ENCODE results near the gene DSCAM. TPM values are rescaled to one million over a fixed set of nuclear protein-coding genes. Genes with fewer than 3 reads are reported as not detected.

The DSCAM gene
- total and polyA plus RNA-seq, 2 donors (not counting 1 experiment from before 2014, with no cell fraction given), result under 0.01 to 0.01 TPM

DNA sequence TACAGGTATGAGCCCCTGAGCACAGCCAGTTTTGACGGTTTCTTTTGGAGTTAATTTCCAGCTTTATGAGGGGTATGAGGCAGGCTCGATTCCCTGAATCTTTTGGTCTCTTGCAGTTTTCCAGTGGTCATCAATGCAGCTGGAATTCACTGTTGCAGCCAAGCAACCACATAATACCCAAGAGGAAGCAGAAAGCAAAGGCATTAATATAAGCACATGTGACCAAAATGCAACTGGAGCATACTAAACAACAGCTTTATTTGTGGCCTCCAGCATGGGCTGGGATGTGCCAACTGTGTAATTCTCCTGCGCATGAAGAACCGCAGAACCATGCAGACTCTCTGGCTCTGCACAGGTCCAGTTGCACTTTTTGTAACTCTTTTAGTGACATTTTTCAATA lies 33.0 kb downstream of the DSCAM start:
- no peak overlapping the region for H3K4me2 ChIP-seq (ENCODE audit: extremely low read depth, insufficient read depth, low read length)
- no peaks in the 10 kb centered on the region for H3K4me1 ChIP-seq (ENCODE audit: control insufficient read depth, extremely low read depth, insufficient read depth, low read length)
- H3K9me3 ChIP-seq (ENCODE audit: control insufficient read depth, insufficient read depth, low read depth, low read length), result no peaks in the 10 kb centered on the region
- no peak for DNase-seq (ENCODE audit: low read depth in 2 of 2)
- no peak overlapping the region for H3K4me3 ChIP-seq (replicated peaks in 1 of 4; ENCODE audit: control extremely low read depth in 1 of 4, insufficient read depth in 1 of 4, low read depth in 3 of 4, low read length in 4 of 4)
- no peaks in the 10 kb centered on the region for H3K79me2 ChIP-seq (ENCODE audit: control insufficient read depth, insufficient read depth, low read length)
- H3K36me3 ChIP-seq (ENCODE audit: control insufficient read depth, insufficient read depth, low read length), result no peaks in the 10 kb centered on the region
- H3K9ac ChIP-seq (ENCODE audit: insufficient read depth, low read length), result no peak overlapping the region
- H2AFZ ChIP-seq (ENCODE audit: low read length), result no peak overlapping the region
- no peak overlapping the region for H3K27ac ChIP-seq (ENCODE audit: insufficient read depth, low read length)
- TF ChIP-seq EZH2 (IDR thresholded peaks at IDR 0.05; ENCODE audit: low read length, missing control alignments), result no peak
- TF ChIP-seq, protein P1, sequence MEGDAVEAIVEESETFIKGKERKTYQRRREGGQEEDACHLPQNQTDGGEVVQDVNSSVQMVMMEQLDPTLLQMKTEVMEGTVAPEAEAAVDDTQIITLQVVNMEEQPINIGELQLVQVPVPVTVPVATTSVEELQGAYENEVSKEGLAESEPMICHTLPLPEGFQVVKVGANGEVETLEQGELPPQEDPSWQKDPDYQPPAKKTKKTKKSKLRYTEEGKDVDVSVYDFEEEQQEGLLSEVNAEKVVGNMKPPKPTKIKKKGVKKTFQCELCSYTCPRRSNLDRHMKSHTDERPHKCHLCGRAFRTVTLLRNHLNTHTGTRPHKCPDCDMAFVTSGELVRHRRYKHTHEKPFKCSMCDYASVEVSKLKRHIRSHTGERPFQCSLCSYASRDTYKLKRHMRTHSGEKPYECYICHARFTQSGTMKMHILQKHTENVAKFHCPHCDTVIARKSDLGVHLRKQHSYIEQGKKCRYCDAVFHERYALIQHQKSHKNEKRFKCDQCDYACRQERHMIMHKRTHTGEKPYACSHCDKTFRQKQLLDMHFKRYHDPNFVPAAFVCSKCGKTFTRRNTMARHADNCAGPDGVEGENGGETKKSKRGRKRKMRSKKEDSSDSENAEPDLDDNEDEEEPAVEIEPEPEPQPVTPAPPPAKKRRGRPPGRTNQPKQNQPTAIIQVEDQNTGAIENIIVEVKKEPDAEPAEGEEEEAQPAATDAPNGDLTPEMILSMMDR (conservative IDR thresholded peaks at IDR 0.05 in 1 of 2, IDR thresholded peaks at IDR 0.05 in 1 of 2; ENCODE audit: low read depth in 1 of 2, low read length in 2 of 2), result no peak
- H4K20me1 ChIP-seq (ENCODE audit: control insufficient read depth, extremely low read depth, insufficient read depth, low read length), result no peaks in the 10 kb centered on the region
- no peaks in the 10 kb centered on the region for H3K27me3 ChIP-seq (ENCODE audit: control insufficient read depth, insufficient read depth, low read length)

DNA sequence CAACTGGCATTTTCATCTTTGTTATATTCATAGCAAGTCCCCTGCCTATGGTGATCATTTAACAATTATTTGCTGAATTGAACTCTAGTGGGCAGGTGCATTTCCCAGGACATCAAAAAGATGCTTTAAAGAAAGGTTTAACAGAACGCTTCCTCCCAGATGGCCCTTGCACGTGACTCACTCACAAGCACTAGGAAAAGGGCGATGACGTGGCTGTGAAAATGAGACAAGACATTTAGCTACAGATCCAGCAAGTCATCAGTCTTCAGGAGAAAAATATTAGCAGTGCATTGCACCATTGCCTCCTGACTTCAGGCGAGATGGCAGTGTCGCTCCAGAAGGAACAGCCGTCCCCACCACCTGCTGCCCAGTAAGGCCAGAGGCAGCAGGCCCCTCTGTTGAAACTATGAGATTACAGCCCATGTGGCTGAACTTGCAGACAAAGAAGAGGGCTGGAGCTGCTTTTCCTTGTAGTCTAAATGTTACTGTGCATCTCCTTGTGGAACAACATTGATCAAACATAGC lies 37.2 kb downstream of the DSCAM start:
- no peaks in the 10 kb centered on the region for H3K27me3 ChIP-seq (ENCODE audit: control insufficient read depth, insufficient read depth, low read length)
- H3K9ac ChIP-seq (ENCODE audit: insufficient read depth, low read length), result no peak overlapping the region
- TF ChIP-seq EZH2 (IDR thresholded peaks at IDR 0.05; ENCODE audit: low read length, missing control alignments), result no peak
- TF ChIP-seq, protein P1 (conservative IDR thresholded peaks at IDR 0.05 in 1 of 2, IDR thresholded peaks at IDR 0.05 in 1 of 2; ENCODE audit: low read depth in 1 of 2, low read length in 2 of 2), result no peak
- H2AFZ ChIP-seq (ENCODE audit: low read length), result no peak overlapping the region
- no peaks in the 10 kb centered on the region for H3K9me3 ChIP-seq (ENCODE audit: control insufficient read depth, insufficient read depth, low read depth, low read length)
- no peak overlapping the region for H3K27ac ChIP-seq (ENCODE audit: insufficient read depth, low read length)
- no peak overlapping the region for H3K4me3 ChIP-seq (replicated peaks in 1 of 4; ENCODE audit: control extremely low read depth in 1 of 4, insufficient read depth in 1 of 4, low read depth in 3 of 4, low read length in 4 of 4)
- no peaks in the 10 kb centered on the region for H3K4me1 ChIP-seq (ENCODE audit: control insufficient read depth, extremely low read depth, insufficient read depth, low read length)
- no peaks in the 10 kb centered on the region for H3K79me2 ChIP-seq (ENCODE audit: control insufficient read depth, insufficient read depth, low read length)
- H3K4me2 ChIP-seq (ENCODE audit: extremely low read depth, insufficient read depth, low read length), result no peak overlapping the region
- no peaks in the 10 kb centered on the region for H4K20me1 ChIP-seq (ENCODE audit: control insufficient read depth, extremely low read depth, insufficient read depth, low read length)
- H3K36me3 ChIP-seq (ENCODE audit: control insufficient read depth, insufficient read depth, low read length), result no peaks in the 10 kb centered on the region
- no peak for DNase-seq (ENCODE audit: low read depth in 2 of 2)

DNA sequence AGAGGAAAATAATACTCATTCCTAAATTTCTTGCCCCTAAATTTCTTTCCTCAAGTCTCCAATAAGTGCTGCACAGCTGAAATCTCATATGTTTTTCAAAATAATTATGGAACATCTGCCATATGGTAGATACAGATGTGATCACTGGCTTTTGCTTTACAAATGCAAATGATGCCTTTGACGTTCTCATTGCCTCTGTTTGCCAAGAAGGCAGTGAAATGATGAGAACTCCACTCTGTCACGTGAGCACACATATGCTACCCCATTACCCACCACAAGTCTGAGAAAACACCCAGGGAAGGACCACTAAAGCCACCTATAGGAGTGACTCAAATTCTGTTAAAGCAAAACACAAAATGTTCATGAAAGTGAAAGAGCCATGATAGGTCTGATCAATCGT lies 43.9 kb downstream of the DSCAM start:
- H3K27me3 ChIP-seq (ENCODE audit: control insufficient read depth, insufficient read depth, low read length), result no peaks in the 10 kb centered on the region
- H3K4me2 ChIP-seq (ENCODE audit: extremely low read depth, insufficient read depth, low read length), result no peak overlapping the region

More for the DNA sequence above, 43.9 kb downstream of the DSCAM start:
- H3K9me3 ChIP-seq (ENCODE audit: control insufficient read depth, insufficient read depth, low read depth, low read length), result no peaks in the 10 kb centered on the region
- H3K4me3 ChIP-seq (replicated peaks in 1 of 4; ENCODE audit: control extremely low read depth in 1 of 4, insufficient read depth in 1 of 4, low read depth in 3 of 4, low read length in 4 of 4), result no peak overlapping the region
- TF ChIP-seq, protein P1 (conservative IDR thresholded peaks at IDR 0.05 in 1 of 2, IDR thresholded peaks at IDR 0.05 in 1 of 2; ENCODE audit: low read depth in 1 of 2, low read length in 2 of 2), result no peak
- no peak for TF ChIP-seq EZH2 (IDR thresholded peaks at IDR 0.05; ENCODE audit: low read length, missing control alignments)
- no peak for DNase-seq (ENCODE audit: low read depth in 2 of 2)
- no peaks in the 10 kb centered on the region for H4K20me1 ChIP-seq (ENCODE audit: control insufficient read depth, extremely low read depth, insufficient read depth, low read length)
- H3K4me1 ChIP-seq (ENCODE audit: control insufficient read depth, extremely low read depth, insufficient read depth, low read length), result no peaks in the 10 kb centered on the region
- H3K36me3 ChIP-seq (ENCODE audit: control insufficient read depth, insufficient read depth, low read length), result no peaks in the 10 kb centered on the region
- H3K79me2 ChIP-seq (ENCODE audit: control insufficient read depth, insufficient read depth, low read length), result no peaks in the 10 kb centered on the region
- no peak overlapping the region for H3K27ac ChIP-seq (ENCODE audit: insufficient read depth, low read length)
- H2AFZ ChIP-seq (ENCODE audit: low read length), result no peak overlapping the region
- H3K9ac ChIP-seq (ENCODE audit: insufficient read depth, low read length), result no peak overlapping the region
